Ovary (tissue), 9 donors: ENCODE results near the gene DNAJA3. TPM values are rescaled to one million over a fixed set of nuclear protein-coding genes. Genes with fewer than 3 reads are reported as not detected.

Experiments
- DNase-seq, 5 donors: peaks; one replicate each; pipeline ENCODE4 v3.0.0-alpha.2; 2019 to 2020
- H3K27ac ChIP-seq, 2 donors: fragments of 200-600 bp; one replicate each; pipeline versions ENCODE4 v1.5.1 to v1.8.0; 2019 to 2022
- H3K27me3 ChIP-seq: fragments of 200-600 bp; one replicate; pipeline ENCODE4 v1.8.0; 2022
- H3K36me3 ChIP-seq: fragments of 200-600 bp; sonication (generic); one replicate; pipeline ENCODE4 v1.5.1; 2019
- H3K4me1 ChIP-seq: one replicate; pipeline ENCODE4 v1.8.1; 2013; ENCODE audit warnings: mild to moderate bottlenecking, moderate library complexity; ENCODE audit not compliant: insufficient read depth
- H3K4me3 ChIP-seq: fragments of 200-600 bp; sonication (generic); one replicate; pipeline ENCODE4 v1.5.1; 2017
- H3K9me3 ChIP-seq, 2 donors: fragments of 200-600 bp in 1 of 2; sonication (generic) in 1 of 2; one replicate each; pipeline versions ENCODE4 v1.5.1 to v1.8.1; 2013 to 2019; ENCODE audit warnings: mild to moderate bottlenecking in 1 of 2, moderate library complexity in 1 of 2
- CTCF ChIP-seq, 3 donors: fragments of 450-650 bp in 2 of 3; fragments of 200-600 bp in 1 of 3; IDR thresholded peaks; one replicate each; pipeline versions ENCODE4 v1.5.1 to v1.8.0; 2016 to 2022; ENCODE audit warnings: antibody characterized with exemption in 3 of 3, mild to moderate bottlenecking in 1 of 3
- EP300 ChIP-seq: sonication (generic); formaldehyde crosslinking; IDR thresholded peaks from one replicate; pipeline ENCODE4 v1.6.1; 2017; ENCODE audit warnings: antibody characterized with exemption
- POLR2A ChIP-seq: fragments of 450-650 bp; IDR thresholded peaks from one replicate; pipeline ENCODE4 v1.6.1; 2017; ENCODE audit warnings: antibody characterized with exemption, mild to moderate bottlenecking, moderate library complexity
- WGBS, 3 donors: extraction: QIAGEN DNeasy Blood & Tissue Kit in 1 of 3; methylation state at CpG; one replicate each; pipeline versions ENCODE4 v1.1.5 to v1.1.7; 2013 to 2017; 5-methylcytosine and 5-hydroxymethylcytosine counted together
- intact Hi-C, 4 donors: fragments of 100-400 bp; cut with DNase I; formaldehyde crosslinking; loops; one replicate each; pipeline versions ENCODE4 v1.11.0 to v1.15.1; 2022 to 2023
- polyA plus RNA-seq, 2 donors: library from polyadenylated mRNA; stranded (reverse); fragments of 200-250 nt in 1 of 2; fragments of 350-450 nt in 1 of 2; fragmentation: Illumina TruSeq in 1 of 2; extraction: RNeasy Lipid Tissue Mini Kit (QIAGEN cat#74804) in 1 of 2; gene quantifications; one replicate each; pipeline ENCODE4 v1.2.3, GENCODE V29; 2013 to 2014
- total RNA-seq, 7 donors: library from RNA; depleted of rRNA in 2 of 7; stranded (reverse); fragments of >200 nt in 2 of 7; fragmentation: NEBNext Ultra II Directional in 3 of 7; extraction: Animal tissue kit (Norgen Biotek cat#: 25700) in 3 of 7; gene quantifications; one replicate each; pipeline versions ENCODE4 v1.1.0 to v1.2.4, GENCODE V29; 2016 to 2023
- donor health status: DM: no; HTN: no; CAD: no; lungs with moderate emphysema.
- donor health status: DM: no; HTN: no; CAD: no.
- donor health status: Bipolar disorder and iron deficiency.
- donor health status: DM: yes; HTN: yes; CAD: no.
- donor health status: DM: no; HTN: no; CAD: no.
- donor health status: DM: yes; HTN: yes; CAD: no.

The DNAJA3 gene
- total and polyA plus RNA-seq, 9 donors = 26.4 to 47.0 (median 35.2) TPM

GRCh38 chr16:4495766-4496165 is 70.1 kb downstream of the DNAJA3 start:
- WGBS, 3 donors = 96 to 100% (median 96%) methylated on average over 2 of the region's 2 CpGs
- peaks cover 6% of the 10 kb centered on the region for H3K4me1 ChIP-seq
- no peaks in the 10 kb centered on the region for H3K27me3 ChIP-seq
- DNase-seq = no peak
- H3K36me3 ChIP-seq = no peaks in the 10 kb centered on the region
- no peaks in the 10 kb centered on the region for H3K9me3 ChIP-seq
- no peak overlapping the region for H3K4me3 ChIP-seq
- no peak overlapping the region for H3K27ac ChIP-seq
- intact Hi-C loops = no loop called here
- TF ChIP-seq CTCF (IDR thresholded peaks at IDR 0.05) (no peak), EP300 (no peak), POLR2A (no peak)

DNA sequence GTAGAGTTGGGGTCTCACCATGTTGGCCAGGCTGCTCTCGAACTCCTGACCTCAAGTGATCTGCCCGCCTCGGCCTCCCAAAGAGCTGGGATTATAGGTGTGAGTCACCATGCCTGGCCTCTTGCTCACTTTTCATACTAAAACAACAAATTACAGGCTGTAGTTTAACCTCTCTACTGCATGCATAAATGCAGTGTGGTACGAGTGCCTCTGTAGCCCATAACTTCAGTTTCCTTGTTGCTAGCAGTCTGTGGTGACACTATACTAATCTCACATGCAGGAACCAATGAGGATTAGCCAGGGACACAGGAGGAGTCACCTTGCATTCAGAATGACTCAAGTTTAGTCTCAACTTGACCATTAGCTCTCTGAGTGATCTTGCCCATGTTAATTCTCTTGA is 70.6 kb downstream of the DNAJA3 start:
- H3K4me3 ChIP-seq = no peak overlapping the region
- intact Hi-C loops = no loop called here
- TF ChIP-seq EP300 (no peak), CTCF (IDR thresholded peaks at IDR 0.05) (no peak), POLR2A (no peak)
- no peaks in the 10 kb centered on the region for H3K27me3 ChIP-seq
- WGBS, 3 donors = 76 to 88% (median 87%) methylated on average over 4 of the region's 4 CpGs
- H3K4me1 ChIP-seq = peaks cover 6% of the 10 kb centered on the region
- no peaks in the 10 kb centered on the region for H3K36me3 ChIP-seq
- no peak for DNase-seq
- H3K27ac ChIP-seq = no peak overlapping the region
- H3K9me3 ChIP-seq = no peaks in the 10 kb centered on the region

DNA sequence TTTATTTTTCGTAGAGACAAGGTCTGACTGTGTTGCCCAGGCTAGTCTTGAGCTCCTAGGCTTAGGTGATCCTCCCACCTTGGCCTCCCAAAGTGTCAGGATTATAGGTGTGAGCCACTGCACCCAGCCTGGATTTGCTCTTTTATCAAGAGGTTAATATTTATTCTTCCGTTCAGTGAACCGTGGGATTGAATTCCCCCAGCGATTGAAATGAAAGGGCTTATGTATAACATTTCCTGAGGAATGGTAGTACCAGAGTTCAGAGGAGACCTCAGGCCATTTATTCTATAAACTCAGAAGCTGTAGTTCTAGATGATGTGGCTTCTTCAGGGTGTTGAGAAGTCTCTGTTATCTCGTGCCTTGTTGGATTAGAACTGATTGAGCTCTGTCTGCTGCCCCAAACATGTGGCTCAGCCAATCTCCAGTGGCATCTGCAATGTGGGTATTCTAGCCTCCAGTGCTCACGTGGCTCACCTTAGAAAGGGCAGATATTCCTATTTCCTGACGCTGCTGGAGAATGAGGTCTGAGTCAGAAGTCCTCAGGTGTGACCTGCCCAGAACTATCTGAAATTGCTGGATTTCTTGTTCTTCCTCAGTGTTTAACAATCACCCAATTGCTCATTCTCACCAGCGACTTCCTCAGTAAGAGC is 73.0 kb downstream of the DNAJA3 start:
- no peaks in the 10 kb centered on the region for H3K36me3 ChIP-seq
- DNase-seq = no peak
- no peak overlapping the region for H3K27ac ChIP-seq
- TF ChIP-seq EP300 (no peak), CTCF (IDR thresholded peaks at IDR 0.05) (no peak), POLR2A (no peak)
- no peaks in the 10 kb centered on the region for H3K9me3 ChIP-seq
- no peaks in the 10 kb centered on the region for H3K27me3 ChIP-seq
- 86 to 87% (median 87%) methylated on average over 8 of the region's 8 CpGs for WGBS, 3 donors
- no peak overlapping the region for H3K4me3 ChIP-seq
- intact Hi-C loops = no loop called here
- peaks cover 8% of the 10 kb centered on the region for H3K4me1 ChIP-seq

DNA sequence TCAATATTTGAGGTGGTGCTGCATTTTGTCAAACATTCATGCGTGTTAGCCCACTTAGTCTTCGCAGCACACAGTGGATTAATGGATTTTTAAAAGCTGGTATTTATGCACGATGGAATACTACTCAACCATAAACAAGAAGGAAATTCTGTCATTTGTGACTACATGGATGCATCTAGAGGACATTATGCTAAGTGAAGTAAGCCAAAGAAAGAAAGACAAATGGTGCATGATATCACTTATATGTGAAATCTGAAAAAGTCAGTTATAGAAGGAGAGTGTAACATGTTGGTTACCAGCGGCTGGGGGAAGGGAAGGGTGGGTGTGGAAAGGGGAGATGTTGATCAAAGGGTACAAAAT is 73.5 kb downstream of the DNAJA3 start:
- 94 to 96% (median 95%) methylated on average over 4 of the region's 4 CpGs for WGBS, 3 donors
- TF ChIP-seq CTCF (IDR thresholded peaks at IDR 0.05) = no peak
- no peak overlapping the region for H3K27ac ChIP-seq

More for the DNA sequence above, 73.5 kb downstream of the DNAJA3 start:
- H3K9me3 ChIP-seq = no peaks in the 10 kb centered on the region
- H3K36me3 ChIP-seq = no peaks in the 10 kb centered on the region
- no peak overlapping the region for H3K4me3 ChIP-seq
- DNase-seq = no peak
- H3K27me3 ChIP-seq = no peaks in the 10 kb centered on the region
- peaks cover 8% of the 10 kb centered on the region for H3K4me1 ChIP-seq
- intact Hi-C loops = no loop called here
